ENCODE measurements around the gene R3HDM2.

R3HDM2 gene

GRCh38 chr12:57467212-57467874 lies 36.5 kb upstream of the R3HDM2 start:
- DNase-seq: no peak

- no peak for DNase-seq
Observed at GRCh38 chr12:57465747-57466505, 35.1 kb upstream of the R3HDM2 start.

- DNase-seq: no peak
Observed at GRCh38 chr12:57465030-57465746, 34.3 kb upstream of the R3HDM2 start.

- no peak for DNase-seq
Observed at GRCh38 chr12:57464569-57464968, 33.7 kb upstream of the R3HDM2 start.

GRCh38 chr12:57462912-57463253 lies 32.0 kb upstream of the R3HDM2 start:
- no peak for DNase-seq

- DNase-seq: peak in 54 of 58 donors; percentile 16 to 85 (median 58)
Observed at GRCh38 chr12:57462251-57462911, 31.5 kb upstream of the R3HDM2 start.

GRCh38 chr12:57461917-57462250 lies 31.0 kb upstream of the R3HDM2 start:
- DNase-seq: no peak

- peak in 25 of 58 donors; percentile 14 to 62 (median 27) for DNase-seq
Observed at GRCh38 chr12:57461276-57461916, 30.6 kb upstream of the R3HDM2 start.

GRCh38 chr12:57460841-57461275 lies 30.0 kb upstream of the R3HDM2 start:
- DNase-seq: no peak

- no peak for DNase-seq
Observed at GRCh38 chr12:57460468-57460784, 29.6 kb upstream of the R3HDM2 start.

GRCh38 chr12:57459750-57460467 lies 29.1 kb upstream of the R3HDM2 start, which contains the start of gene GLI1:
GLI1 (plus strand) TSS chr12:57459785; CDS start chr12:57463692, 3,907 bp downstream.
- DNase-seq: peak in 4 of 58 donors; percentile 16 to 56 (median 36)

- DNase-seq: peak; percentile 12 to 94 (median 84)
Observed at GRCh38 chr12:57459055-57459749, 28.4 kb upstream of the R3HDM2 start.

- no peak for DNase-seq
Observed at GRCh38 chr12:57458665-57459054, 27.8 kb upstream of the R3HDM2 start.

- no peak for DNase-seq
Observed at GRCh38 chr12:57456737-57457490, 26.1 kb upstream of the R3HDM2 start.

GRCh38 chr12:57456145-57456700 lies 25.4 kb upstream of the R3HDM2 start:
- DNase-seq: peak in 8 of 58 donors; percentile 6 to 34 (median 16)

GRCh38 chr12:57455374-57456144 lies 24.7 kb upstream of the R3HDM2 start:
- no peak for DNase-seq

GRCh38 chr12:57454566-57455373 lies 23.9 kb upstream of the R3HDM2 start, which contains the start of gene INHBE:
INHBE (plus strand) TSS chr12:57455307; CDS start chr12:57455537, 230 bp downstream.
- DNase-seq: no peak

All from anterior cingulate cortex (tissue), 58 donors.